Hematopoietic multipotent progenitor cell treated with erythropoietin and hydrocortisone succinate and interleukin-3 and kit ligand, for 6 days (in vitro differentiated cells): ENCODE measurements around the gene MYO1E.
"Not testable (repeated sequence)": the region's sequence is repeated elsewhere in the genome, so short reads cannot be mapped to it uniquely, and the experiment has no call there.

Experiments
- DNase-seq: peaks from one replicate; pipeline ENCODE4 v3.0.0-alpha.2; 2015

MYO1E gene

DNA sequence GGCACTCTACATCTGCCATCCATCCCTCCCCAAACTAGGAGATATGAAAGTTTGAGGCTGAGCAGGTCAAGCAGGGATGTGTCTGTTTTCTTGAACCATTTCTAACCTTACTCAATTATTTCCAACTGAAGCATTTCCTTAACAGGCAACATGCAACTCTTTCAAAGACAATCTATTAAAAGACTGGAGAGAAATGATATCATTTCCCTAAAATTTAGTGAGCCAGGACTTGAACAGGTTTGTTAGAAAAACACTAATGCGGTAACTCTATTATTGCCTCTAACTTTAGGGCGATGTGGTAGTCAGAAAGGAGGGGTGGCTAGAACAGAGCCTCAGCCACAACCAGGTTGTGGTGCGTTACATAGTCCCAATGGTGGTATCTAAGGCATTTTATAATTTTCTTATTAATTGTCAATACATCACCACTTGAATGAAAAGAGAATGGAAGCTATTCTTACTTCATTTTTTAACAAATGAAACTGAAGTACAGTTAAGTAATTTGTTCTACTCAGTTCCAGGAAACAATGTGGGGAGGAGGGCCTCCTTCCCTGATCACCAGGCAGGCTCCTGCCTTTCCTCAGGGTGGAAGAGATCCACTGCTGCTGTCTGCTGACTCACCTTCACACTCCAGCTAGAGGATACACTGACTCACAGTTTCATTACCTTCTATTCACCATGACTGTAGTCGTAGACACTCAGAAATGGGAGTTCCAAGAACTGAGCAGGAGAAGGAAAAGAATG lies 22.8 kb downstream of the MYO1E start:
- no peak for DNase-seq

DNA sequence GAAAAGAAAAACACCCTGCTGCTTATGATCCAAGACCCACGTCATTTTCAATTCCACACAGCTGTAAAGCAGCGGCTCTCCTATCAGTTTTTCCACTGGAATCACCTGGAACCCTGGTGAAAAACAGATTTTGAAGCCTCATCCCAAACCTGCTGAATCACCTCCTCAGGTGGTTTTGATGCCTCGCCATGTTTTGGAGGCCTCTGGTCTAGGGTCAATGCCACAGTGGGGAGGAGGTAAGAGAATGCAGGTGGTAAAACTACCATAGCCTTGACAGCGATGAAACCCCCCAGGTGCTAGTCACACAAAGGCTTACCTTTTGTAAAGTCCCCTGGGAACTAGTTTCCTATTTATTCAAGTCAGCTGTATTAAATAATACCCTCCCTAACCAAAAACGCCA lies 24.8 kb downstream of the MYO1E start:
- DNase-seq: no peak

DNA sequence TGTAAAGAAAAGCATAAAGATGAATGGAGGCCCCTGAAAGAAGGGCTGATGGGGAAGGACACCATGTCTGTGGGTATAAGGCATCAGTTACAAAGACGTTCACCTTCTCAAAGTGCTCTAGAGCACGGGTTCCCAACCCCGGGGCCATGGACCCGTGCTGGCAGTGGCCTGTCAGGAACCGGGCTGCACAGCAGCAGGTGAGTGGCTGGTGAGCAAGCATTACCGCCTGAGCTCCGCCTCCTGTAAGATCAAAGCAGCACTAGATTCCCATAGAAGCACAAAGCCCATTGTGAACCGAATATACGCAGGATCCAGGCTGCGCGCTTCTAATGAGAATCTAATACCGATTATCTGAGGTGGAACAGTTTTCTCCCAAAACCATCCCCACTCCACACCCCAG lies 25.7 kb downstream of the MYO1E start:
- DNase-seq: no peak

DNA sequence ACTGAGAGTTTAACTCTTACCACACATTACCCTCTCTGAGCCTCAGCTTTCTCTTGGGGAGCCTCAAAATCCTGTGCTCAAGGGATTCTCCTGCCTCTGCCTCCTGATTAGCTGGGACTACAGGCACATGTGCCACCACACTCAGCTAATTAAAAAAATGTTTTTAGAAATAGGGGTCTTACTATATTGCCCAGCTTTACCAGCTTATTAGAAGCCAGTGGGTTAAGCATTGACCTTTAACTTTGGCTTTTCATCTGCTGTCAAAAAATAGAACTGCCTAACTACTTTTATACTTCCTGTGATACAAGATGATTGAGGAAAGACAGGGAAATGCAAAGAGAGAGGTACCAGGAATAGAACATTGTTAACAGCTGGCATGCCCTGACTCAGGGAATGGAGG lies 27.3 kb downstream of the MYO1E start:
- no peak for DNase-seq

DNA sequence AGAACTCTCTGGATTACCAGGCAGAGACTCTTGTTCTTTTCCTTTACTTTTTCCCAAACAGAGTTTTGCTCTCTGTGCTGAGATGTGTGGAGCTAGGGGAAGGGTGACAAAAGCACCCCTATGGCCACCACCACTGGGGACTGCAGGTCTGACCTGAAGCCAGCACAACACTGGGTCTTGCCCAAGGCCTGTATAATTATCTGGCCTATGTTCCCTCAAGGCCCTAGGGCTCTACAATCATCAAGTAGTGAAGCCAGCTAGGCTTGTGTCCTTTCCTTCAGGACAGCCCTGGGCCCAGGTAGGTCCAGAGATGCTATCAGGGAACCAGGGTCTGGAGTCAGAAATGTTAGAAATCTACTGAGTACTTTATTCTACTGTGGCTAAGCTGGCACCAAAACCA lies 28.4 kb downstream of the MYO1E start:
- no peak for DNase-seq

DNA sequence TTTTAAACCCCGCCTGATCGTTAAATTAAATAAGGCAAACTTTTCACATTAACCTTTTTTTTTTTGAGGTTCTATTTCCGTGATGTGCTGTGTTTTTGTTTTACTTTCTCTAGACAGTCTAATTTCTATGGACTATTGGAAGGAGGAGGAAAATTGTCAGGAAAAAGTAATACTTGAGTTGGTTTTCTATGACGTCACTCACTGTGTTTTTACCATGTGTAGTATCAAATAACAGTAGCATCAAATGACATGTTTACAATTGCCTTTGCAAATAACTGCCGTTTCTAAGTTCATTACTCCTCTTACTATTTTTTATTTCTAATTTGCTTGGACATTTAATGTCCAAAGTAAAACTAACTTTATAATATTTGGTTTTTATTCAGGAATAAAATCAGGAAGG lies 32.3 kb downstream of the MYO1E start:
- DNase-seq: no peak

DNA sequence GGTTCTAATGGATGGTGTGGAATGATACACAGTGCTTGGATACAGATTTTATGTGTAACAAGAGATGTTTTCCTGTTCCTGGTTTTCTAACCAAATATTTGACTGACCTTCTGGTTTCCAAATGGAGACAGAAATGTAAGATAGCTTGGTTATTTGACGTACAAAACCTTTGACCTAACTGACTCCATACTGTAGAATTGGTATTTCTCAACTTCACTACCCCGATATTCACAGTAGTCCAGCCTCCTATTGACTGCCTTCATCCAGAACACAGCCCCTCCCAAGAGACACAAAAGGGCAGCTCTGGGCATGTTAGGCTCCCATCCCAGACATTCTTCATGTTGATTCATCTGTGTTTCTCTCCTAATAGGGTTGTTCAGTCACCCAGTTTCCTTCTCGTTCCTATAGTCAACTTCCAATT lies 33.4 kb downstream of the MYO1E start:
- no peak for DNase-seq

DNA sequence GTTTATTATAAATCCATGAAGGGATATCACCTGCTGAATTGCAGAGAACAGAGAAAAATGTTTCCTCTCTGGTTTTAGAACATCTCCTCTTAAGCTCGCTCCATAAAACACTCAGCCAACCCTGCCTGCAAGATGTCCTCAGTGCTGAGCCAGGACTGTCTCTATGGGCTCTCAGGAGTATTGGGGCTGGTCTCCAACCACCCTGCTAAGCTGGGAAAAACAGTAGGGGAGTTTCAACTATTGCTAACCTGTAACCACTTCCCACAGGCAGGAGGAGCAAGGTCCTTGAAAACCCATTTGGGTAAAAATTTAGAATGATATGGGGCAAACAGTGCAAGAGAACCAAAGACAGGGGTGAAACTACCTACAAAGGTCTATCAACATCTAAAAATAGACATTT lies 34.3 kb downstream of the MYO1E start:
- no peak for DNase-seq

DNA sequence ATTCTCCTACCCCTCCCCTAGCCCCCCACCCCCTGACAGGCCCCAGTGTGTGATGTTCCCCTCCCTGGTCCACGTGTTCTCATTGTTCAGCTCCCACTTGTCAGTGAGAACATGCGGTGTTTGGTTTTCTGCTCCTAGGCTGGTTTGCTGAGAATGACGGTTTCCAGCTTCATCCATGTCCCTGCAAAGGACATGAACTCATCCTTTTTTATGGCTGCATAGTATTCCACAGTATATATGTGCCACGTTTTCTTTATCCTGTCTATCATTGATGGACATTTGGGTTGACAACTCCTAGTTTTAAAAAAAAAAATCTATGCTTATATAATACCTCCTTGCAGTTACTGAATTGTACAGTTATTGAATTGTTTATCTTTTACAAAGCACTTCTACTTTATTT lies 35.9 kb downstream of the MYO1E start:
- DNase-seq: not testable (repeated sequence)

DNA sequence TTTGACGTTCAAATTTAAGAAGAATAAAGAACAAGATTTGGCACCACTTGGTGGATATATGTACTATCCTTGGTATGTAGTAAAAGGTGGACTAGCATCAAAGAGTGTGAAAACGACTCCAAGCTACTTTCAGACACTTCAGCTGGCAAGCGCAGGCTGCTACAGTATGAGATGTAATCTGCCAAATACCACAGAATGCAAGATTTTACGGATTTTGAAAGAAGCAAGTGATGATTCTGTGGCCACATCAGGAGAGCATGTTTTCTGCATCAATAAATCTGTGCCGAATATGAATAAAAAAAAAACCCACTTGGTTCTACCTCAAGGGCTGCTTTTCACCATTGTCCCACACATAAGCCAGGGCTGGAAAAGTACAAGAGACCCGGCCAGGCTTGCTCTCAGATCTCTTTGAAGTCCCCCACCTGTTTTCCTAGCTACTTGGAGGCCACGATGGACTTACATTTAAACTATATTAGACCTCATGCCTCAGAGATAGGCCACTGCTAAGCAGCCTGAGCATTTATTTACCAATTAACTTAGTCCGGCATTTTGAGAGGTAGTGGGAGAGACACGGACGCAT lies 37.4 kb downstream of the MYO1E start:
- no peak for DNase-seq

DNA sequence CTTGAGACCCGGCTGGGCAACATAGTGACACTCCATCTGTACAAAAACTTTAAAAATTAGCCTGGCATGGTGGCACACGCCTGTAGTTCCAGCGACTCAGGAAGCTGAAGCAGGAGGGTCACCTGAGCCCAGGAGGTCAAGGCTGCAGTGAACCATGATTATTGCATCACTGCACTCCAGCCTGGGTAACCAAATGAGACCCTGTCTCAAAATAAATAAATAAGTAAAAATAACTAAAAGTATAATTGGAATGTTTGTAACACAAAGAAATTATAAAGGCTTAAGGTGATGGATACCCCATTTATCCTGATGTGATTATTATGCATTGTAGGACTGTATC lies 38.6 kb downstream of the MYO1E start:
- DNase-seq: no peak

DNA sequence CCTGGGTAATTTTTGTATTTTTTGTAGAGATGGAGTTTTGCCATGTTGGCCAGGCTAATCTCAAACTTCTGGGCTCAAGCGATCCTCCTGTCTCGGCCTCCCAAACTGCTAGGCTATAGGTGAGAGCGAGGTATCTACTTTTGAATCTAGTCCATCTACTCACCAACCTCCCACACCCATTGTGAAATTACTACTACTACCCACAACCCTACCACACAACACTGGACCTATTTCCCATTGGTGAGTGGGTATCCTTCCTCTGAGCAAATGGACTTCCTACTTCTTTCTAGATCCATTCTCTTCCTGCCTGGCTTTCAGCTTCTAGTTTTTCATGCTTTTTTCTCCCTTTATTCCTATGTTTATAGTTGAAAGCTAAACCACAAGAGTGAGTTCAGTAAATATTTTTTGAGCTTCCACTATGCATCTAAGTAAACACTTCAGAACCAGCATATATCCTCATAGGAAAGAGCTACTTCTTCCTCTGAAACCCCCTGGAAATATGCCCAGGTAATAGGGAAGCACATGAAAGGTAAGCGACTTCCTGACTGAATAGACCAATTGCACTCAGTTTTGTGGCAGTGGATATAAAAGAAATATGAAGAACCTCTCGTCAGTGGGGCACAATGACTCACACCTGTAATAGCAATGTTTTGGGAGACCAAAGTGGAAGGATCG lies 39.1 kb downstream of the MYO1E start:
- DNase-seq: no peak

DNA sequence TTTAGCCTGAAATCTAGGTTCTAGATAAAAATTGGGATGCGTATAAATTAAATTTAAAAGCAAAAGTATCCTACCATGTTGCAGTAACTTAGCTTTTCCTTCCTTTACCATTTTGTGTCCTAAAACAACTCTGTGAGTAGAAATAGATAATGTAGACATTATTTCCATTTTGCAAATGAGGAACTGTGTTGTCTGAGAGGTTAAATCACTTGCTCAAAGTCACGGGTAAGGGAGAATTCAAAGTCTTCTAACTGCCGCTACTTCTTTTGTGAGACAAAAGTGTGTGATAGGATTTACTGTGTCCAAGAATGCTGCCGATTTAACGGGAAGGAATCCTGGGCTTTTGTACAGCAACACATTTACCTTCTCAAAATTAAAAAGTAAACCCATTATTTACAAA lies 40.7 kb downstream of the MYO1E start:
- DNase-seq: no peak

DNA sequence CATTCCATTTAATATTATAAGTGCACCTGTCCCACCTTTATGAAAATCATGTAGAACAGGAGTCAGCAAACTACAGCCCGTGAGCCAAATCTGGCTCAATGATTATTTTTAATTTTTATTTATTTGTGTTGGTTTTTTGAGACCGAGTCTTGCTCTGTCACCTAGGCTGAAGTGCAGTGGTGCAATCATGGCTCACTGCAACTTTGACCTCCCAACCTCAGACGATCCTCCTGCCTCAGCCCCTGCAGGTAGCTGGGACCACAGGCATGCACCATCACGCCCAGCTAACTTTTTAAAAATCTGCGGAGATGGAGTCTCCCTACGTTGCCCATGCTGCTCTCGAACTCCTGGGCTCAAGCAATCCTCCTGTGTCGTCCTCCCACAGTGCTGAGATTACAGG lies 42.0 kb downstream of the MYO1E start:
- DNase-seq: no peak

DNA sequence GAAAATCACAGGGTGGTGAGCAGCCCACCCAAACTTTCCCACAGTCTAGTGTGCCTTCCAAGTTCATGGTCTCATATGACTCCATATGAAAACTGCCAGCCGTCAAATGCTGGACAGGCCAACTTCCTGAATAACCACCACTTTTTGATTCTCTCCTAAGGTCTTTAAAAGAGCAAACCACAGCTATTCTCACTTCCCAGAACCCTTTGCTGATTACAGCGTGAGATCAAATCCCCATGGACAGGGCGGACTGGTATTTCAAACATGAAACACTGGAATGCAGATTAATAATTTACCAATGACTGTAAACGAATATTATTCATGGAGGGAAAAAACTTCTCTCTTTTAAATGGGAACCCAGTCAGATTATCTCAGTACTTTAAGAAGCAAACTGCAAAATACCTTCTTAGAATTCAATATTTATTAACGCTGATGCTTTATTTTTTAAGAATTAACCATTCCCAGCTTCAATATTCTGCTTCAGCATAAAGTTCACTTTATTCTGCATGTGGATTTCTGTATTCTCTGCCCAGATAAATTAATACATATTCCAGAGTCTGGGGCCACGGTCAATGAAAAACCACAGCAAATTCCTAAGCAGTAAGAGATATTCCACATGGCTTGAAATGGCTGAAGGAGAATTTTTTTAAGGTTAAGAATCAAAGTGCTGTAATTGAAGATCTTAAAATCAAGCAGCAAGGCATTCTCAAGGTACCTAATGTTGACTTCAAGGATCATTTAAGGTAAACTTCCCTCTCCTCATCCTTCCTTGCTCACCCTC lies 42.9 kb downstream of the MYO1E start:
- DNase-seq: no peak

DNA sequence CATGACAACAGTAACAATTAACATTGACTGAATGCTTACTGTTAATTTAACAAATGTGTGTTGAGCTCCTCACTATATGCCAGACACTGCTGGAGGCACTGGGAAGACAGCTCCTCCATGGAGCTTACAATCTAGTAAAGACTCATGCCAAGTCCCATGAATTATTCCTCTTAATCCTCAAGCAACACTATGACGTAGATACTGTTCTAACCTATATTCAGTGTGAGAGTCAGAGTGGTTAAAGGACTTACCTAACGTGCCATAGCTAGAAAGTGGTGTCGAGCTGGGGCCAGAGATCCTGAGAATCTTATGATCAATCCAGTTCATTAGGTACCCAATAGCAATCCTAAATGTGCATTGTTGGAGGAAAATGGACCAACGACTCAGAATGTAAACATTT lies 43.6 kb downstream of the MYO1E start:
- no peak for DNase-seq

DNA sequence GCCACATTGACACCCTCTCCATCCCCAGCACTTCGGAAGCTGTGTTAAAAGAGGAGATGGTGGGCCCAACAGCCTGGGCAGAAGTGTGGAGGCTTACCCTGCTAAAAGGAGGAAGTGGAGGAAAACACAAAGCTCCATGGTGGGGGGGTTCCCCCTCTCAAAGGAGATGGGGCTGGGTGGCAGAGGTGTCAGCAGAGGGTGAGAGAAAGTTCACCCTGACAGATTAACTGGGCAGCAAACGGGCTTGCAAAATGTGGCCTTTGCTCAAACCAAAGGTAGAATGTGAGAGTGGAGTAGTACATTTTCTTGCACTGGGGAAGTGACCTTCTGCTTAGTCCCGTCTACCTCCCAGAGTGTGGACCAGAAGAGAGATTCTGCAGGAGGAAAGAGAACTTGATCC lies 44.7 kb downstream of the MYO1E start:
- DNase-seq: peak; percentile 9

DNA sequence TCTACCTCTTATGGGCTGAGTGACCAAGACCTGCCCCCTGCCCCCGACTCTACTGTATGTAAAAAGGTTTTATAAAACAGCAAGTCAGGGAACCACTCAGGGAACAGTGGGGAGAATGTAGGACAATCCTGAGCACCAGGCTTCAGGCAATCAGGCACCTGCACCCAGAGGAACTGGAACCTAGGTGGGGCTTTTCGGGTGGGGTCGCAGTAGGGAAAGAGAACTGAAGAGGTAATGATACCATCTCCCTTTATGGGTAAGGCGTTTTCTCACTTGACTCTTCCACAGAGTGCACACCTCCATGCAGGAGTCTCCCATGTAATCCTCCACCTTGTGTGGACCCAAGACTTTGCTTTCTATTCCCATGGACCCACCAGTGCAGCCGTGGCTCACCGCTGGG lies 45.8 kb downstream of the MYO1E start:
- DNase-seq: no peak

DNA sequence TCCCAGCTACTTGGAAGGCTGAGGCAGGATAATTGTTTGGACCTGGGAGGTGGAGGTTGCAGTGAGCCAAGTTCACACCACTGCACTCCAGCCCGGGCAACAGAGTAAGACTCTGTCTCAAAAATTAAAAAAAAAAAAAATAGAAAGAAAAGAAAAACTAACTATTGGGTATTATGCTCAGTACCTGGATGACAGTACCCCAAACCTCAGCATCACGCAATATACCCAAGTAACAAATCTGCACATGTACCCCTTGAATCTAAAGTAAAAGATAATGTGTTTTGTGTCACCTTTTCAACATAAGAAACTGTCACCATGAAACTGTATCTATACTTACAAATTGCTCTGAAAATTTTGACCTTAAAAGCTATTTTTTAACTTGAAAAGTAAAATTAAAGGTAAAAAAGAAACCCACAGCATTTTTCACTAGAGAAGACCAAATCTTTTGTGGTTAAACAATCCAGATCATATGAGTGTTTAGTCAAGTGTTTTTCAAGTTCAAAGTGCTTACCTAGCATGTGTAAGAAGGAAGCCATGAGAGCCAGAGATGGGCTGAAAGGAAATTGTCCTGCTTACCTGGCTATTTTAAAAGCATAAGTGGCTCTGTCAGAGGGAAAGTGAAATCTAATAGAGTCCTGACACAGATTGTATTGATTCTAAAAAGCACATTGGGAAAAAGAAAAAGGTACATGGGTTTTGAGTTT lies 50.5 kb downstream of the MYO1E start:
- no peak for DNase-seq

DNA sequence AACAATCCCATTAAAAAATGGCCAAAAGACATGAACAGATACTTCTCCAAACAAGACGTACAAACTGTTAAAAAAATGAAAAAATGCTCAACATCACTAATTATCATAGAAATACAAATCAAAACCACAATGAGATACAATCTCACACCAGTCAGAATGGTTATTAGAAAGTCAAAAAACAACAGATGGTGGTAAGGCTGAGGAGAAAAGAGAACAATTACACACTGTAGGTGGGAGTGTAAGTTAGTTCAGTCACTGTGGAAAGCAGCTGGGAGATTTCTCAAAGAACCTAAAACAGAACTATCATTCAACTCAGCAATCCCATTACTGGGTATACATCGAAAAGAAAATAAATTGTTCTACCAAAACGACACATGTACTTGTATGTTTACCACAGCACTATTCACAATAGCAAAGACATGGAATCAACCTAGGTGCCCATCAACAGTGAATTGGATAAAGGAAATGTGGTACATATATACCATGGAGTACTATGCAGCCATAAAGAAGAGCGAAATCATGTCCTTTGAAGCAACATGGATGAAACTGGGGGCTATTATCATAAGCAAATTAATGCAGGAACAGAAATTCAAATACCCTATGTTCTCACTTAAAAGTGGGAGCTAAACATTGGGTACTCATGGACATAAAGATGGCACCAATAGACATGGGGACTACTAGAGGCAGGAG lies 51.5 kb downstream of the MYO1E start:
- DNase-seq: no peak

DNA sequence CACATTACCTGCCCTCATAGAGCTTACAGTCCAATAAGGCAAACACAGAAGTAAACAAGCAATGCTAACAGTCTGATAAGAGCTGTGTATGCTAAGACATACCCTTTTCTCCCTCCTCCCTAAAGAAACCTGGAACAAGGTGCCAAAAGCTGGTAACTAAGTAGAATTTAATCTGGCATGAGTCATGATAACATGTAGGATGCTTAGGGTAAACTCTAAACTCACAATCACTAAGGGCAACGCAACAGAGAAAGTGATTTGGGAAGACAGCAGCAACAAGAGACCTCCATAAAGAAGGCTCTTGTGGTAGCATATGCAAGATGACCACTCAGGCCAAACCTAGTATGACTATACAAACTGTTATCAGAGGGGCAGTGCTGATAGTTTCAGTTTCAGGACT lies 55.5 kb downstream of the MYO1E start:
- DNase-seq: no peak

DNA sequence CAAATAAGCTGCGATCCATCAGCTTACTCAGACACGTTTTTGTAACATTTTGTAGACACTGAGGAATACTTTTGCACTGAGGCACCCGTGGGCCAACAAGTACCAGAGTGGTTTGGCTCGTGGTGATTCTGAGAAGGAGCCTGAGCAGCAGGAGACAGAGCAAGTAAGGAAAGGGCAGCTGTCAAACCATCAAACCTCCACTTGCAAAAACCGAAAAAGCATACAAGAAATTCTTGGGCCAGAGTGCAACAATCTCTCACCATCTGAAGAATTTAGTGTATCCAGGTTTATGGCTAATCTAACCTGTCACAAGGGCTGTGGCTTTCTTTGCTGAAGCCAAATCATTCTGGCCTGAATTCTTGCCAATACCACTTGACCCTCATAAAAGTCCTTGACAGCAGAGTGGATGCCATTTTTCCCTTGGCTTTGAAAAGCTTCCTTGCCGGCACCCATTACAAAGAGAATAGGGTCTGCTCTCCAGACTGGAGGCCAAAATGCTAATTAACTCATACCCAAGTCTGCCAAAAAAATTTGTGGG lies 56.7 kb downstream of the MYO1E start:
- no peak for DNase-seq
